HepG2 (cell line): ENCODE measurements around the gene LIMS2. TPM values are rescaled to one million over a fixed set of nuclear protein-coding genes. Genes with fewer than 3 reads are reported as not detected.

ENCODE experiments used
- ATF5 ChIP-seq: sonication (generic); formaldehyde crosslinking; IDR thresholded peaks from 2 replicates; pipeline ENCODE4 v1.4.0; 2020; ENCODE audit warnings: mild to moderate bottlenecking, low read depth, missing genetic modification reagents
- CENPX ChIP-seq: sonication (generic); formaldehyde crosslinking; IDR thresholded peaks from 2 replicates; pipeline ENCODE4 v1.9.0; 2021; ENCODE audit warnings: mild to moderate bottlenecking, missing genetic modification reagents, moderate library complexity
- CREB1 ChIP-seq, 2 experiments: fragments of 450-650 bp in 1 of 2; IDR thresholded peaks; 2 replicates each; pipeline ENCODE4 v1.6.1; 2016 to 2017; ENCODE audit warnings: control low read depth in 1 of 2, mild to moderate bottlenecking in 1 of 2, missing compliant biosample characterization in 1 of 2, missing genetic modification characterization in 1 of 2
- EEA1 ChIP-seq: sonication (generic); formaldehyde crosslinking; IDR thresholded peaks from 2 replicates; pipeline ENCODE4 v1.5.1; 2020; ENCODE audit warnings: mild to moderate bottlenecking, missing genetic modification reagents, borderline replicate concordance
- GTF2F1 ChIP-seq: fragments of 150-350 bp; IDR thresholded peaks from 2 replicates; pipeline ENCODE4 v1.6.1; 2014; ENCODE audit warnings: low read length
- IRX3 ChIP-seq: sonication (generic); formaldehyde crosslinking; IDR thresholded peaks from 2 replicates; pipeline ENCODE4 v1.8.1; 2023; ENCODE audit warnings: mild to moderate bottlenecking, low read depth, missing genetic modification reagents, borderline replicate concordance
- MATR3 ChIP-seq: sonication (generic); formaldehyde crosslinking; IDR thresholded peaks from 2 replicates; pipeline ENCODE4 v1.4.0; 2020; ENCODE audit warnings: missing genetic modification reagents
- MAX ChIP-seq: IDR thresholded peaks from 2 replicates; pipeline ENCODE4 v1.6.1; 2012; ENCODE audit warnings: inconsistent platforms
- NCOR1 ChIP-seq: fragments of 200-600 bp; sonication (generic); IDR thresholded peaks from 2 replicates; pipeline ENCODE4 v1.7.0; 2017; ENCODE audit warnings: antibody characterized with exemption, low read length, borderline replicate concordance
- ONECUT2 ChIP-seq: sonication (generic); formaldehyde crosslinking; IDR thresholded peaks from 2 replicates; pipeline ENCODE4 v1.4.0; 2020; ENCODE audit warnings: missing genetic modification reagents
- PHF5A ChIP-seq: IDR thresholded peaks from one replicate; pipeline ENCODE4 v1.6.1; 2018; ENCODE audit warnings: low read depth, missing genetic modification reagents; ENCODE audit not compliant: unreplicated experiment
- SNAPC4 ChIP-seq: sonication (generic); formaldehyde crosslinking; IDR thresholded peaks from 2 replicates; pipeline ENCODE4 v1.4.0; 2020; ENCODE audit warnings: mild to moderate bottlenecking, missing genetic modification reagents
- SP140L ChIP-seq: sonication (generic); formaldehyde crosslinking; IDR thresholded peaks from 2 replicates; pipeline ENCODE4 v1.4.0; 2020; ENCODE audit warnings: missing genetic modification reagents, borderline replicate concordance
- TBX2 ChIP-seq: sonication (generic); formaldehyde crosslinking; IDR thresholded peaks from 2 replicates; pipeline ENCODE4 v1.5.0; 2020; ENCODE audit warnings: missing genetic modification reagents, mild to moderate bottlenecking, borderline replicate concordance
- XRCC5 ChIP-seq: fragments of 200-400 bp; formaldehyde crosslinking; optimal IDR thresholded peaks from 2 replicates; pipeline ENCODE3; 2017; ENCODE audit warnings: mild to moderate bottlenecking, low read length
- ZC3H13 ChIP-seq: sonication (generic); formaldehyde crosslinking; IDR thresholded peaks from 2 replicates; pipeline ENCODE4 v1.8.1; 2023; ENCODE audit warnings: mild to moderate bottlenecking, missing genetic modification reagents, moderate library complexity
- ZFP36 ChIP-seq: fragments of 150-350 bp; IDR thresholded peaks from 2 replicates; pipeline ENCODE4 v1.6.1; 2018; ENCODE audit warnings: borderline replicate concordance, low read length, low read depth; ENCODE audit not compliant: partially characterized antibody
- ZFP41 ChIP-seq: sonication (generic); formaldehyde crosslinking; IDR thresholded peaks from 2 replicates; pipeline ENCODE4 v1.4.0; 2020; ENCODE audit warnings: mild to moderate bottlenecking, missing genetic modification reagents, borderline replicate concordance
- ZNF333 ChIP-seq: sonication (generic); formaldehyde crosslinking; IDR thresholded peaks from 2 replicates; pipeline ENCODE4 v1.4.0; 2020; ENCODE audit warnings: mild to moderate bottlenecking, missing genetic modification reagents, borderline replicate concordance
- ZNF33A ChIP-seq: sonication (generic); formaldehyde crosslinking; IDR thresholded peaks from 2 replicates; pipeline ENCODE4 v1.5.1; 2020; ENCODE audit warnings: missing genetic modification reagents, mild to moderate bottlenecking, moderate library complexity, borderline replicate concordance
- ZNF468 ChIP-seq: sonication (generic); formaldehyde crosslinking; IDR thresholded peaks from 2 replicates; pipeline ENCODE4 v1.8.0; 2022; ENCODE audit warnings: mild to moderate bottlenecking, moderate library complexity, missing genetic modification reagents
- ZNF546 ChIP-seq: sonication (generic); formaldehyde crosslinking; conservative IDR thresholded peaks from 2 replicates; pipeline ENCODE4 v1.8.1; 2023; ENCODE audit warnings: mild to moderate bottlenecking, missing genetic modification reagents
- polyA plus RNA-seq, 8 experiments: library from polyadenylated mRNA; depleted of rRNA in 3 of 8; stranded (reverse) in 7 of 8; unstranded in 1 of 8; fragments of >200 nt; fragmentation: Illumina TruSeq in 4 of 8; extraction: Trizol in 4 of 8; gene quantifications; 2 replicates each; pipeline versions ENCODE4 v1.2.1 to v1.2.3, GENCODE V29; 2011 to 2016; ENCODE audit warnings: low read depth in 4 of 8, missing spikeins in 1 of 8, mixed read lengths in 1 of 8; ENCODE audit not compliant: insufficient read depth in 1 of 8
- total RNA-seq, 5 experiments: library from RNA; depleted of rRNA; stranded (reverse); fragments of >200 nt; fragmentation: Illumina TruSeq; extraction: Trizol; gene quantifications; 2 replicates each; pipeline ENCODE4 v1.2.3, GENCODE V29; 2016; ENCODE audit warnings: low read depth in 1 of 5
- TF ChIP-seq, protein P1 (sequence below): sonication (generic); formaldehyde crosslinking; IDR thresholded peaks from 2 replicates; pipeline ENCODE4 v1.8.0; 2022; ENCODE audit warnings: low read depth, missing genetic modification reagents

The LIMS2 gene
- total and polyA plus RNA-seq, 2 of the 13 experiments (the other 11 are each of a cell fraction or from before 2014, with no cell fraction given): 1.0 to 1.9 TPM

DNA sequence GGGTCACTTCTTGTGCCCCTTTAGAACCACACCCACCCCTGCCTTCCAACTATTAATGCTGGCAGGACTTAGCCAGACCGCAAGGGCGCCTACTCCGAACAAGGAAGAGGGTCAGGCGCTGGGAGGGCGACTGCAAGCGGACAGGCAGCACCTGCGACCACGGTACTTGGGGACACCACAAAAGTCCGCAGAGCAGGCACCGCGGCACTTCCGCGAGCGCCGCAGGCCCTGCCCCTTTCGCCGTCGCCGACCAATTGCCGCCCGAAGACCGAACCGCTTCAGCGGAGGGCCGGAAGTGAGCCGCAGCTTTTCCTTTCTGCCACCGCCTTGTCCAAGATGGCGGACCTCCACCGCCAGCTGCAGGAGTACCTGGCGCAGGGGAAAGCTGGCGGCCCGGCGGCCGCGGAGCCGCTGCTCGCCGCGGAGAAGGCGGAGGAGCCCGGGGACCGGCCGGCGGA is 25.9 kb upstream of the LIMS2 start, which contains the start of gene SFT2D3 (continued):
- TF ChIP-seq MAX (no peak; the same call in 1 of the 2 replicates), CENPX (CRISPR knock-in tag) (no peak), ZNF546 (no peak; the same call in 1 of the 2 replicates), CREB1 (IDR thresholded peaks at IDR 0.05) (no peak), CREB1 (CRISPR knock-in tag; IDR thresholded peaks at IDR 0.05) (no peak), SNAPC4 (CRISPR knock-in tag) (peak; percentile 83), ZFP41 (CRISPR knock-in tag) (peak; percentile 76; the same call in 1 of the 2 replicates), PHF5A (CRISPR knock-in tag) (peak; percentile 49), ATF5 (CRISPR knock-in tag) (no peak), SP140L (CRISPR knock-in tag) (0 out of 2 replicates have a peak, but pooled peaks have one; percentile 85), XRCC5 (peak; percentile 40), MATR3 (CRISPR knock-in tag) (no peak), ZNF468 (CRISPR knock-in tag) (no peak), NCOR1 (no peak), ONECUT2 (CRISPR knock-in tag) (no peak), TBX2 (CRISPR knock-in tag) (no peak; the same call in 1 of the 2 replicates), ZNF33A (CRISPR knock-in tag) (no peak), ZFP36 (no peak), ZC3H13 (CRISPR knock-in tag) (peak; percentile 86; the same call in 1 of the 2 replicates), ZNF333 (CRISPR knock-in tag) (no peak), IRX3 (CRISPR knock-in tag) (peak; percentile 58; the same call in 1 of the 2 replicates), GTF2F1 (no peak), EEA1 (CRISPR knock-in tag) (peak; percentile 74; the same call in 1 of the 2 replicates)
- TF ChIP-seq, protein P1, sequence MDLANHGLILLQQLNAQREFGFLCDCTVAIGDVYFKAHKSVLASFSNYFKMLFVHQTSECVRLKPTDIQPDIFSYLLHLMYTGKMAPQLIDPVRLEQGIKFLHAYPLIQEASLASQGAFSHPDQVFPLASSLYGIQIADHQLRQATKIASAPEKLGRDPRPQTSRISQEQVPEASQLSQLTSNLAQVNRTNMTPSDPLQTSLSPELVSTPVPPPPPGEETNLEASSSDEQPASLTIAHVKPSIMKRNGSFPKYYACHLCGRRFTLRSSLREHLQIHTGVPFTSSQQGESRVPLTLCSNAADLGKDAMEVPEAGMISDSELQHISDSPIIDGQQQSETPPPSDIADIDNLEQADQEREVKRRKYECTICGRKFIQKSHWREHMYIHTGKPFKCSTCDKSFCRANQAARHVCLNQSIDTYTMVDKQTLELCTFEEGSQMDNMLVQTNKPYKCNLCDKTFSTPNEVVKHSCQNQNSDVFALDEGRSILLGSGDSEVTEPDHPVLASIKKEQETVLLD (CRISPR knock-in tag): no peak; the same call in 1 of the 2 replicates
